Mucosa of descending colon (tissue), 3 donors: Measurements from ENCODE around the gene BCL7A. TPM values are rescaled to one million over a fixed set of nuclear protein-coding genes. Genes with fewer than 3 reads are reported as not detected.
A peak's percentile ranks its signal among the peaks of the same experiment; 100 is the strongest.

Experiments used
- ATAC-seq: fragments of 200-7000 bp; cut with Tn5 transposase; one replicate; pipeline ENCODE4 v1.9.1; 2020; ENCODE audit warnings: mild to moderate bottlenecking, moderate library complexity
- DNase-seq, 3 donors: peaks; one replicate each; pipeline ENCODE4 v3.0.0-alpha.2; 2020
- H3K36me3 ChIP-seq: fragments of 200-600 bp; one replicate; pipeline ENCODE4 v1.8.0; 2021; ENCODE audit warnings: low read depth, mild to moderate bottlenecking
- H3K4me1 ChIP-seq: fragments of 200-600 bp; one replicate; pipeline ENCODE4 v1.8.0; 2021; ENCODE audit warnings: low read depth, mild to moderate bottlenecking
- H3K4me3 ChIP-seq: fragments of 200-600 bp; one replicate; pipeline ENCODE4 v1.8.0; 2021; ENCODE audit warnings: mild to moderate bottlenecking
- H3K9me3 ChIP-seq: fragments of 200-600 bp; one replicate; pipeline ENCODE4 v1.8.0; 2021; ENCODE audit warnings: mild to moderate bottlenecking
- intact Hi-C, 2 donors: fragments of 100-400 bp; cut with DNase I in 1 of 2; cut with micrococcal nuclease in 1 of 2; formaldehyde crosslinking; loops; one replicate each; pipeline versions ENCODE4 v1.11.0 to v1.11.1; 2022; cut with DNase I, micrococcal nuclease
- total RNA-seq, 3 donors: library from RNA; stranded (reverse); fragmentation: NEBNext Ultra II Directional in 2 of 3; extraction: Animal tissue kit (Norgen Biotek cat#: 25700) in 2 of 3; gene quantifications; one replicate each; pipeline versions ENCODE4 v1.2.1 to v1.2.4, GENCODE V29; 2021 to 2023
- TF ChIP-seq, protein P1 (sequence below): fragments of 200-600 bp; IDR thresholded peaks from one replicate; pipeline ENCODE4 v1.8.0; 2022; ENCODE audit warnings: antibody characterized with exemption, mild to moderate bottlenecking
- donor health status: DM: no; HTN: no; CAD: no; lungs with moderate emphysema.
- donor health status: DM: no; HTN: no; CAD: no.
- donor health status: DM: no; HTN: yes; CAD: no.

Gene BCL7A
- total RNA-seq, 3 donors from 2014 or later, result 5.2 to 11.6 (median 5.7) TPM

DNA sequence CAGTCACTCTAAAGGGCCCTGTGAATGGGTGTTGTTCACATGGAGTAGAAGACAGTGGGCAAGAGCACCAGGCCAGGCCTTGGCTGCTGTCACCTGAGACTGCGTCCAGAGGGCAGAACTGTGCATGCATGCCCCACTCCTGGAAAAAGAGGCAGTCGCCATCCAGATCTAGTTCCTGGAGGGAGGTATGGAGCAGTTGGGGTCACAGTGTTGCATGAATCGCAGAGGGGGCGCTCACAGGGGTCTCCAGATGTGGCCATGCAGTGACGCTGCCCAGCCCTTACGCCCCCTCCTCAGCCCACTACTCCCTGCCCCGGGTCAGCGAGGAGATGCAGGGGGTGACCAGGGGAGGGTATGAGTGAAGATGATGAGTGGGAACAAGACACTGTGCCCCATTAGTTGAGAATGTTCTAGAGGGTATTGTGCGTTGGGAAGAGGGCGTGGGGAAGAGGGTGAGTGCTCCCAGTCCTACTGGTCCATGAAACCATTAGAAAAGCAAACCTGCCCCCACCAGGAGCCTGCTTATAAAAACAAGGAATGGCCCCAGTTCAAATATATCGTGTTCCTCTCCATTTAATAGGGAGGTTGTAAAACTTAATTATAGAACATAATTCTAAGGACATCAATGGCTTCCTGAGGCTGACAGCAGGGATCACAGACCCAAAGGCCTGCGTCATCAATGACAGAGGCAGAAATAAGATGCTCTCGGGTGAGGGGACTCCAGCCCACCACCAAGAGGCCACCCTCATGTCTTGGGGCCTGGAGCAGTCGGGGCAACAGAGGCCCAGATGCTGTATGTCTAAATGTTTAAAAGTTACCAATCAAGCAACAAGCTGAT, 32.2 kb upstream of the BCL7A start:
- TF ChIP-seq, protein P1, sequence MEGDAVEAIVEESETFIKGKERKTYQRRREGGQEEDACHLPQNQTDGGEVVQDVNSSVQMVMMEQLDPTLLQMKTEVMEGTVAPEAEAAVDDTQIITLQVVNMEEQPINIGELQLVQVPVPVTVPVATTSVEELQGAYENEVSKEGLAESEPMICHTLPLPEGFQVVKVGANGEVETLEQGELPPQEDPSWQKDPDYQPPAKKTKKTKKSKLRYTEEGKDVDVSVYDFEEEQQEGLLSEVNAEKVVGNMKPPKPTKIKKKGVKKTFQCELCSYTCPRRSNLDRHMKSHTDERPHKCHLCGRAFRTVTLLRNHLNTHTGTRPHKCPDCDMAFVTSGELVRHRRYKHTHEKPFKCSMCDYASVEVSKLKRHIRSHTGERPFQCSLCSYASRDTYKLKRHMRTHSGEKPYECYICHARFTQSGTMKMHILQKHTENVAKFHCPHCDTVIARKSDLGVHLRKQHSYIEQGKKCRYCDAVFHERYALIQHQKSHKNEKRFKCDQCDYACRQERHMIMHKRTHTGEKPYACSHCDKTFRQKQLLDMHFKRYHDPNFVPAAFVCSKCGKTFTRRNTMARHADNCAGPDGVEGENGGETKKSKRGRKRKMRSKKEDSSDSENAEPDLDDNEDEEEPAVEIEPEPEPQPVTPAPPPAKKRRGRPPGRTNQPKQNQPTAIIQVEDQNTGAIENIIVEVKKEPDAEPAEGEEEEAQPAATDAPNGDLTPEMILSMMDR, result no peak
- Histone ChIP-seq H3K4me1 (no peaks in the 10 kb centered on the region), H3K9me3 (no peaks in the 10 kb centered on the region), H3K4me3 (no peak overlapping the region), H3K36me3 (no peaks in the 10 kb centered on the region)
- no peak for DNase-seq
- ATAC-seq, result no peak
- intact Hi-C loops, result no loop called here

DNA sequence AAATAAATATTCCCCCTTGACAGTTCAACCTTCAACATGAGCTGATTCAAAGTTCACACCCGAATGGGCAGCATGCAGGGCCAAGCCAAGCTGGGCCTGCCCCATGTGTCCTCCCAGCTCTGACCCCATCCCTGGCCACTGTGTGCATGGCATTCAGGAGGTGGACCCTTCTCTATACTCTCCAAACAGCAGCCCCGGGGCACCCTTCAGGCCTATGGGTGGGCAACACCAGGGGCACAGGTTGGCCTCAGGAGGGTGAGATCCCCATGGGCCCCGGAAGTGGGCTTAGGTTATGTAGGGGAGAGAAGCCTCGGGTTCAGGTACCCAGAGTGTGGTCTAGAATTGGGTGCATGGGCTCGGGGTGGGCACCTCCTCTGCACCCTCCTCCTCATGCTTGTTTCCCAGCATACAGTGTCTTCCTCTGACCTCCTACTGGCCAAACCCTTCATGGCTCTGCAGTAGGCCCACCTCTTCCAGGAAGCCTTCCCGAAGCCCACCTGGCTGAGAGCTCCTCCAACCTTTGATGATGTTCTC, 31.5 kb upstream of the BCL7A start:
- ATAC-seq (no peak), DNase-seq (no peak)
- TF ChIP-seq, protein P1, result no peak
- Histone ChIP-seq H3K36me3 (no peaks in the 10 kb centered on the region), H3K4me1 (no peaks in the 10 kb centered on the region), H3K4me3 (no peak overlapping the region), H3K9me3 (no peaks in the 10 kb centered on the region)
- intact Hi-C loops, result no loop called here

DNA sequence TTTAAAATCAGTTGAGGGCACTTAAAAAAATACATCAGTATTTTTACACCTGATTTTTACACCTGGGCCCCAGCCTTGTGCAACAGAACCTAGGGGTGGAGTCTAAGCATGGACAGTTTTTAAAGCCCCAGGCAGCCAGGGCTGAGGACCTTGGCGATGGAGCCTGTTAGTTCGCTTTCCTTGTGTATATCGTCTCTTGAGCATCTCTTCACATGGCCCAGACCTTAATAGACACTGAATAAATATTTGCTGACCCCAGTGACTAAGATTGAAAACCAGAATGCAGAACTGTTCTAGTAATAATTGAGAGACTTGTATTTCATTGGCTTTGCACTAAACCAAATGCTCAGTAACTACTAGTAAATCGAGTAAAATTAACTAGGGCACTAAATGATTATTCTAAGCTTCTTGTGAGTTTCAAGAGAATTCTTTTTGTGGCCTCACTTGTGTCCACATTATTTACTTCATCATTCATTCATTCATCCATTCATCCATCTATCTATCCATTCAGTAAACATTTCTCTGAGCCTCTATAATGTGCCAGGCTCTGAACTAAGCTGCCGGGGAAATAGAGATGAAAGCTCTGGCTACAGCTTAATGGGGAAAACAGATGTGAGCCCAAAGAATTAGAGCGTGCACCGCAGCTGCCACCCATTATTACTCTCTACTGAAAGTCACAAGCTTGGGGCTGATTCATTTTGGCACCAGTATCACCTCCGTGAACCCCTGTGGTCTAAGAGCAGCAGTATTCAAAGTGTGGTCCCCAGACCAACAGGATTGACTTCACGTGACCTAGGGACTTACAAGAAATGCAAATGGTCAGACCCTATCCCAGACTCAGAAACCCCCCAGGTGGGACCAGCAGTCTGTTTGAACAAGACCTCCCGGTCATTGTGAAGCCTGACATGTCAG, 30.7 kb upstream of the BCL7A start:
- DNase-seq (no peak), ATAC-seq (no peak)
- Histone ChIP-seq H3K4me1 (no peaks in the 10 kb centered on the region), H3K4me3 (no peak overlapping the region), H3K9me3 (no peaks in the 10 kb centered on the region), H3K36me3 (no peaks in the 10 kb centered on the region)
- intact Hi-C loops, result no loop called here
- TF ChIP-seq, protein P1, result no peak

DNA sequence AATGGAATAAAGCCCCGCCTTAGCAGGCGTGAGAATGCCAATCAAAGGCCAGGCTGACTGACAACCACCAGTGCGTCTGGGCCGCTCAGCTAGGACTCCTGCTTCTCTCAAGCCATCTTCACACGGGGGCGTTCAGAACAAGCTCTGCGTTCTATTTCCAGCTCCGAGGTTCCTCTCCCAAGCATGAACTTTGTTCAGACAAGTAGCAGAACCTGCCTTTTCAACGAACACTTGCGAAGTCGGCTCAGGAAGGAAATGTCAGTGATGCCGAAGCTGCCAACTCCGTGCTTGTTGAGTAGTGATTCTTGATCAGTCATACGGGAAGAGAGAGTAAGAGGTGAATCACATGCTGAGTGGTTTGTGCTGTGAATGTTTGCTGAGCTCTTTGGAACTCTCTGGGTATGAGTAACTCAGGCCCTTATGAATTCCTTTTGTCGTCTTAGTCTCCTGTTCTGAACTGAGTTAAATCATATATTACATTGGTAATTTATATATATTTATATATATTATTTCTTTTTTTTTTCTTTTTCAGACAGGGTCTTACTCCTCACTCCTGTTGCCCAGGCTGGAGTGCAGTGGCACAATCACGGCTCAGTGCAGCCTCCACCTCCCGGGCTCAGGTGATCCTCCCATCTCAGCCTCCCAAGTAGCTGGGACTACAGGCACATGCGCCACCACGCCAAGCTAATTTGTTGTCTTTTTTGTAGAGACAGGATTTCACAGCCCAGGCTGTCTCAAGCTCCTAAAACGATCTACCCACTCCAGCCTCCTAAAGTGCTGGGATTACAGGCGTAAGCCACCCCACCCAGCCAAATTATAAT, 29.4 kb upstream of the BCL7A start:
- ATAC-seq (peak; percentile 38), DNase-seq (no peak)
- Histone ChIP-seq H3K36me3 (no peaks in the 10 kb centered on the region), H3K9me3 (no peaks in the 10 kb centered on the region), H3K4me1 (no peaks in the 10 kb centered on the region), H3K4me3 (no peak overlapping the region)
- intact Hi-C loops, result no loop called here
- TF ChIP-seq, protein P1, result no peak
